AML-193 (cell line): ENCODE measurements around the gene CALML4.
"Not testable (repeated sequence)": the region's sequence is repeated elsewhere in the genome, so short reads cannot be mapped to it uniquely, and the experiment has no call there.

Experiments used
- DNase-seq, 2 experiments: peaks; one replicate each; lab custom pipeline; 2025; lab: John Stamatoyannopoulos, UW

The CALML4 gene

GRCh38 chr15:68208136-68208535 is 3.0 kb upstream of the CALML4 start:
- DNase-seq = no peak

GRCh38 chr15:68207176-68207935 is 2.2 kb upstream of the CALML4 start:
- DNase-seq = no peak

DNA sequence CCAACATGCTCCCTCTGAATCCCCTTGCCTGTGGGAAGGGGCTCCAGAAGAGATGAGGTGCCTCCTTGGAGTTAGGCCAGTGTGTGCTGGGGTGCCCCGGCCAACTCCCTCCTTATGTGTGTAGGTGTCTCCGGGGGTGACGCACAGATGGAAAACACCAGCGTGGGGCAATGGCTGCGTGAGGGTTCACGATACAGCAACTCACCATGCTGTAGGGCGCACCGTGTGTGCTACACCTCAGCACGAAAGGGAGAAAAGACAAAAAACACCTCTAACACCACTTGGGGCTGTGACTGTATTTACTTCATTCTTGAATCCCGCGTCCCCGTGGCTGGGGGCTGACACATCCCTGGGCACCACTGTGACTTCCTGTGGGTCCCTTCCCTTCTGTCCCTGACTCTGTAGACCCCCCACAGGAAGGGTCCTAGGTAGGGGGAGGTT is 1.6 kb upstream of the CALML4 start:
- DNase-seq = no peak

GRCh38 chr15:68205954-68206539 is 915 bp upstream of the CALML4 start:
- DNase-seq = no peak

- no peak for DNase-seq
These were observed 419 bp upstream of the CALML4 start for GRCh38 chr15:68205558-68205944.

GRCh38 chr15:68204361-68204760 is 771 bp downstream of the CALML4 start:
- no peak for DNase-seq

DNA sequence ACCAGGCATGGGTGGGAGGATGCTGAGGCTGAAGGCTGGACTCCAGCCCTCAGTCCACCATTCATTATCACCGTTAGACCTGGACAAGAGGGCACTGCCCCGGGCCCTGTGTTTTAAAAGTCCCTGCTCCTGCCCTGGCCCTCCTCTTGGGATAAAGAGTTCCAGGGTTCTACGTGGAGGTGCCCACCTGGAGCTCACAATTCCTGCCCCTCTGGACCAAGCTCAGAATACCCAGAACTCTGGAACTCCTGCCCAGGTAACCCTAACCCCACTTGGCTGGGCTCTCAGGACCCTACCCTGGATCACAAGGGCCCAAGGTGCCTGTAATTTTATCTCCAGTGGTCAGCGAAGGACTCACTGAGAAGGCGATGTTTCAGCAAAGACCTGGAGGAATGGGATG is 1.2 kb downstream of the CALML4 start:
- no peak for DNase-seq

- DNase-seq = no peak
These were observed 1.6 kb downstream of the CALML4 start for GRCh38 chr15:68203486-68203885.

DNA sequence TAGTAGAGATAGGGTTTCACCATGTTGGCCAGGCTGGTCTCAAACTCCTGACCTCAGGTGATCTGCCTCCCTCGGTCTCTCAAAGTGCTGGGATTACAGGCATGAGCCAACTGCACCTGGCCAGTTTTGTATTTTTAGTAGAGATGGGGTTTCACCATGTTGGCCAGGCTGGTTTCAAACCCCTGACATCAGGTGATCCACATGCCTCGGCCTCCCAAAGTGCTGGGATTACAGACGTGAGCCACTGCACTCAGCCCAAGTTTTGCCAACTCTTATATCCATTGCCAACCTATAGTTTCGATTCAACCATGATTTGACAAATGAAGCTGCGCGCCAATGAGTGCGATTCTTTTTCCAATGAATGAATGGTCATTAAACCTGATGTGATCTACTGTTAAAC is 2.1 kb downstream of the CALML4 start:
- not testable (repeated sequence) for DNase-seq

GRCh38 chr15:68201879-68202261 is 3.3 kb downstream of the CALML4 start:
- no peak for DNase-seq

GRCh38 chr15:68201153-68201878 is 3.8 kb downstream of the CALML4 start:
- DNase-seq = no peak

- DNase-seq = no peak
These were observed 4.9 kb downstream of the CALML4 start for GRCh38 chr15:68200016-68200861.

GRCh38 chr15:68199340-68199739 is 5.8 kb downstream of the CALML4 start:
- DNase-seq = no peak

- no peak for DNase-seq
These were observed 7.3 kb downstream of the CALML4 start for GRCh38 chr15:68197661-68198437.

- DNase-seq = no peak
These were observed 8.0 kb downstream of the CALML4 start for GRCh38 chr15:68197170-68197492.

DNA sequence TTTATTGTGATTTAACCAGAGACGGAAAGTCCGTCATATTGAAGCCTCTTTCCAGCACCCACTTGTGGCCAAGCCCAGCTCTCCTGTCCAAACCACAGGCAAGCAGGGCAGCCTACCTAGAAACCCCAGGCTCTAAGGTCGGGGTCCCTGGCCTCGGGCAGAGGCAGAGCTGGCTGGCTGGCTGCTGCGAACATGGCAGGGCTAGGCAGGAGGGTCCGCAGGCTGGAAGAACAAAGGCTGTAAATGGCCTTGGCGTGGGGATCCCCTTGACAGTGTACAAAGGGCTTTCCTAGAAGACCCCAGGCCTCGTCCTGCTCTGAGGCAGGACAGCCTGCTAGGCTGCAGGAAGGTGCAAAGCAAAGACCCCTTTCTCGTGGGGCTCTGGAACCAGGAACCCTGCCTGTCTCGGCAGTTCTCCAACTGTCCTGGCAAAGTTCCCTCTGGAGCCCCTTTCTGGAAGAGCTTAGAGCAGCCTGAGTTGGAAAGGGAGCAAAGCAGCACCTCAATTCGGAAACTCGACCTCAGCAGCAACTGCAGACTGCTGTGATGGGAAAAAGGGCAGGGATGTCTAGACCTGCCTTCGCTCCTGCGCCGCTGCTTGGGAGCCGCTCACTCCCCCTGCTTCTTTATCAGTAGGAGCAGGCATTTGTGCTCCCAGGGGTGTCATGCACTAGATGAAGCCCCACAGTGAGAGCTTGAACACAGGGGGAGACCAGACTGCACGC is 8.5 kb downstream of the CALML4 start:
- no peak for DNase-seq

DNA sequence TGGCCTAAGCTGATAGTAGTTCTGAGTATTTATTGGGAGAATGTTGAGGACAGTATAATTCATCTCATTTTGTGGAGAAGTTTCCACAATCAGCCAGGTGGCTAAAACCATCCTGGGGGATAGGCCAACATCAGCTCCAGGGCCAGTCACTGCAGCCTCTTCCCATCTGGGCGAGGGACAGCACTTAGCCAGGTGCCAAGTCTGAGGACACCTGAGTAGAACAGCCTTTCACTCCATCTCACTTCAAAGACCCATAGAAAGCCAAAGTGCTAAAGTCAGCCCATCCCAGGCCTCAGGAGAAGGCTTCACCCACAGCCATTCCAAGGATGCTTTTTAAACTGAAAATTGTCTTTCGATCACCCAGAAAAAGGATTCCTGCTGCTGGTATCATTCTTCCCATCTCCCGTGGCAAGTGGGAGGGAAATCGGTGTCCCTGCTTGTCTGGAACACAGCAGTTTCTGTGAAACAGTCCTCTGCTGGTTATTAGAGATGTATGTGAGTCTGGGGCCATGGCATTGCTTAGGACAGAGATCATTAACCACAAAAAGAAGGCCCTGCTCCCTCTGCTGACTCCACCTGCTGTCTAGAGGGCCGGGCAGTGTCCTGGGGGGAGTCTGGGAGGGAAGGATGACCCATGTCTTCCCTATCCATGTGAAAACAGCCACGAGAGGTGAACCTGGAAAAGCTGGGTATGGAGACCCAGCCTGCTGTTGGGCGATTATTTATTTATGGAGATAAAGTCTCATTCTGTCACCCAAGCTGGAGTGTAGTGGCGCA is 9.6 kb downstream of the CALML4 start:
- no peak for DNase-seq

DNA sequence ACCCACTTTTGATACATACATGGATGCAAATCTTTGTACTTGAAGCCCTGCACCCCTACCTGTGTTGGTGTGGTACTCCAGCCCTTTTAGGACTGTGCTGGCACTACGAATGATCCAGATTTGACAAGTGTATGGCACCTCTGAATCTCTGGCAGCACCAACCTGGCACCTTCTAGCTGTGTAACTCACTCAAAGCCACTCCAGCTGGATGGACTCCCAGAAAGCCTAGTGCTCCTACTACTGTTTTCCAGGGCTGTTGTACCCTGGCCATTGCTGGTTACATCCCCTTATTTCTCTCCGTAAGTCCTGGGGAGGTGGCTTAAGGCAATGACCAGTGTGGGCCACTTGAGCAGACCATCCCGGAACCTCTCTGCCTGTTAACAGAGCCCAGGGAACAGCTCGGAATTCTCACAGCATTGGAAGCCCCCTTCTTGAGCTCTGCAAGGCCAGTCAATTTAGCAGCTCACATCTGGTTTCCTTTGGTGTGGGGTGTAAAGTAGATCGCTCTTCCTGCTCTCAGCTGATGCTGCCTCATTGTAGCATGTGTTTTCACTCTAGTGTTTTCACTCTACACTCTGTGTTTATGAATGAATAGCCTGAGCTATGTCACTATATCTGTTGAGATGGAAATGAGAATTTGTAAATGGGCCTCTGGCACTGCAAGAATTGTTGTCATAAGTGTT is 12.2 kb downstream of the CALML4 start:
- no peak for DNase-seq

DNA sequence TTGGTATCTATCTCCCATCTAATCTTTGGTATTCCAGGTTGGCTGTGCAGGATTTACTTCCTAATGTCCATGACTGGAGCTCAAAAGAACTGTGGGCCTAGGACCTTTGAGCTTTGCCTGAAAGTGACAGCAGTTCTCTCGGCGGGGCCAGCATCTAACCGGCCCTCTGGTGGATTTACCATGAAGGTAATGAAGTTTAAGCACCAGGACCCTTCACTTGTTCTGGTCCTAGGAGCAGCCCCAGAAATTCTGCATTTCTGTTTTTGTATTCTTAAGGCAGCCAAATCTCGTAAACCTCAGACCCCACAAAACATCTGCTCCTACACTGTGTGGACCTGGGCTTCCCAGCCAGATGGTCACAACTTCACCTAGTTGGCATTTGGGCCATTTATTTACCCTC is 13.0 kb downstream of the CALML4 start:
- DNase-seq = no peak

DNA sequence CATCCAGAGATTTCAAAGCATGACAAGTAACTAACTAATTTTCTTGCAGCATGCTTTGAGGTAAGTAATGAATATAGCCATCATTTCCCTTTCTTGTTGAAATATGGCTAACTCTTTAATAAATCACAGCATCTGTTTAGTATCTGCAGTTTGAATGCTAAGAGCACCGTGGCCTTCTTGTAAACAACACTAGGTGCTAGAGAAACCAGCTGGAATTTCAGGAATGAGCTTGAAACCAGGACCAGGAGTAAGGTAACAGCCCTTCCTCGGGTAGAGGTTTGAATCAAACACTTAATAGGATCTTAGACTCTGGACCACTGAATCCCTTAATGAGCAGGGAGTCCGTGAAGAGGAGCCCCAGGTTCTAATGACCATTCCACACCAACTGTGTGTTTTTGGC is 13.6 kb downstream of the CALML4 start:
- no peak for DNase-seq
